ENCODE data around the gene TFR2. TPM values are rescaled to one million over a fixed set of nuclear protein-coding genes. Genes with fewer than 3 reads are reported as not detected.
A peak's percentile ranks its signal among the peaks of the same experiment; 100 is the strongest.

Gene TFR2
- total and polyA plus RNA-seq, 2 of the 13 experiments (the other 11 are each of a cell fraction or from before 2014, with no cell fraction given) = 36.9 to 64.2 TPM

GRCh38 chr7:100612730-100613390 lies 28.5 kb downstream of the TFR2 start (continued):
- TF ChIP-seq SOX5 (CRISPR knock-in tag; IDR thresholded peaks at IDR 0.05; ENCODE audit: borderline replicate concordance) = no peak
- no peak for TF ChIP-seq SRF (IDR thresholded peaks at IDR 0.05; ENCODE audit: low read depth, low read length)
- TF ChIP-seq JUNB (CRISPR knock-in tag; IDR thresholded peaks at IDR 0.05; ENCODE audit: borderline replicate concordance) = no peak
- no peak for TF ChIP-seq ZNF615 (CRISPR knock-in tag; IDR thresholded peaks at IDR 0.05; ENCODE audit: borderline replicate concordance)
- TF ChIP-seq GATAD1 (CRISPR knock-in tag; IDR thresholded peaks at IDR 0.05) = no peak
- no peak for TF ChIP-seq SP5 (CRISPR knock-in tag; IDR thresholded peaks at IDR 0.05; ENCODE audit: borderline replicate concordance, low read depth)
- no peak for TF ChIP-seq DZIP1 (CRISPR knock-in tag; IDR thresholded peaks at IDR 0.05)
- no peak for TF ChIP-seq PAXIP1 (CRISPR knock-in tag; conservative IDR thresholded peaks at IDR 0.05)
- TF ChIP-seq WIZ (CRISPR knock-in tag; IDR thresholded peaks at IDR 0.05) = no peak
- TF ChIP-seq ZNF781 (CRISPR knock-in tag; IDR thresholded peaks at IDR 0.05; ENCODE audit: borderline replicate concordance, not compliant biosample characterization) = no peak
- TF ChIP-seq POLR2A (IDR thresholded peaks at IDR 0.05; ENCODE audit: insufficient read depth in 1 of 2, low read depth in 2 of 2, low read length in 2 of 2) = no peak
- TF ChIP-seq TFAP4 (IDR thresholded peaks at IDR 0.05; ENCODE audit: borderline replicate concordance, low read depth) = no peak
- TF ChIP-seq, protein P1, sequence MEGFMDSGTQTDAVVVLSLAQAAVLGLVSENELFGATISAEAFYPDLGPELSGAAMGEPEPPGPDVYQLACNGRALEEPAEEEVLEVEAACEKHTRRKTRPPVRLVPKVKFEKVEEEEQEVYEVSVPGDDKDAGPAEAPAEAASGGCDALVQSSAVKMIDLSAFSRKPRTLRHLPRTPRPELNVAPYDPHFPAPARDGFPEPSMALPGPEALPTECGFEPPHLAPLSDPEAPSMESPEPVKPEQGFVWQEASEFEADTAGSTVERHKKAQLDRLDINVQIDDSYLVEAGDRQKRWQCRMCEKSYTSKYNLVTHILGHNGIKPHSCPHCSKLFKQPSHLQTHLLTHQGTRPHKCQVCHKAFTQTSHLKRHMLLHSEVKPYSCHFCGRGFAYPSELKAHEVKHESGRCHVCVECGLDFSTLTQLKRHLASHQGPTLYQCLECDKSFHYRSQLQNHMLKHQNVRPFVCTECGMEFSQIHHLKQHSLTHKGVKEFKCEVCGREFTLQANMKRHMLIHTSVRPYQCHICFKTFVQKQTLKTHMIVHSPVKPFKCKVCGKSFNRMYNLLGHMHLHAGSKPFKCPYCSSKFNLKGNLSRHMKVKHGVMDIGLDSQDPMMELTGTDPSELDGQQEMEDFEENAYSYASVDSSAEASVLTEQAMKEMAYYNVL (CRISPR knock-in tag; IDR thresholded peaks at IDR 0.05; ENCODE audit: borderline replicate concordance) = no peak
- TF ChIP-seq NR2F6 (IDR thresholded peaks at IDR 0.05) = peak; percentile 38; the same call in 1 of the 2 replicates
- TF ChIP-seq NR2F6 (CRISPR knock-in tag; IDR thresholded peaks at IDR 0.05) = peak; percentile 37; the same call in 1 of the 2 replicates
- no peak for TF ChIP-seq ZNF432 (CRISPR knock-in tag; IDR thresholded peaks at IDR 0.05; ENCODE audit: borderline replicate concordance)
- TF ChIP-seq ZNF18 (CRISPR knock-in tag; IDR thresholded peaks at IDR 0.05; ENCODE audit: insufficient replicate concordance) = no peak
- TF ChIP-seq SIN3A (IDR thresholded peaks at IDR 0.05; ENCODE audit: borderline replicate concordance, low read depth, low read length) = peak; percentile 52; the same call in 1 of the 2 replicates
- TF ChIP-seq ZNF260 (CRISPR knock-in tag; IDR thresholded peaks at IDR 0.05; ENCODE audit: borderline replicate concordance, low read depth) = no peak
